GM12872 (cell line): ENCODE measurements around the gene TXNDC15.

ENCODE experiments used
- TF ChIP-seq, protein P1 (sequence below): IDR thresholded peaks from 3 replicates; pipeline ENCODE4 v1.5.1; 2011; ENCODE audit warnings: low read depth, mild to moderate bottlenecking, low read length, moderate library complexity; ENCODE audit not compliant: insufficient read depth

Gene TXNDC15

DNA sequence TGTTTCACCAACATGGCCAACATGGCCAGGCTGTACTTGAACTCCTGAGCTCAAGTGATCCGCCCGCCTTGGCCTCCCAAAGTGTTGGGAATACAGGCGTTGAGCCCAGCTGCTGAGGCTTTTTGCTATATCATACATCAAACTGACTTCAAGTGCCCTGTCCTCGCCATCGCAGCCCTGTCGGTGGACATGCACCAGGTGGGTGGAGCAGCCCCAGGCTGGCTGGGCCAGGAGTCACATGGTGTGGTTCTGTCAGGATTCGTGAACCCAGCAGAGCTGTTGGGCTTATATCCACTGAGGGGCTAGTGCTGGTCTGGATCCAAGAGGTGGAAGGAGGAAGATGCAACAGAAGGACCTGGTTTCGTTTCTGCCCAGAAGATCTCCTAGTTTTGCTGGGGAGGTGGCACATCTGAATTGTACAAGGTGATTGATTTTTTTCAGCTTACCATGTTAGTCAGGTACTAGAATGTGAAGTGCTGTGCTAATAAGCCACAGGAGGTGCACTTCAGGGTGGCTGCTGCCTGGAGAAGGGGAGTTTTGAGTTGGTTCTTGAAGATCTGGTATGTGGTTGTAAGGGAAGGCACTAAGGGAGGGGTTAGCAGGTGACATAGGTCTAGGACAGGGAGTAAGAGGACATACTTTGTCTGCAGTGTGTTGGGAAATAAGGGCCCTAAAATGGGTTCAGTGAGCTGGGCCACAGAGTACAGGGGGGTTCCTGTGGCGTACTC is 46.8 kb downstream of the TXNDC15 start:
- TF ChIP-seq, protein P1, sequence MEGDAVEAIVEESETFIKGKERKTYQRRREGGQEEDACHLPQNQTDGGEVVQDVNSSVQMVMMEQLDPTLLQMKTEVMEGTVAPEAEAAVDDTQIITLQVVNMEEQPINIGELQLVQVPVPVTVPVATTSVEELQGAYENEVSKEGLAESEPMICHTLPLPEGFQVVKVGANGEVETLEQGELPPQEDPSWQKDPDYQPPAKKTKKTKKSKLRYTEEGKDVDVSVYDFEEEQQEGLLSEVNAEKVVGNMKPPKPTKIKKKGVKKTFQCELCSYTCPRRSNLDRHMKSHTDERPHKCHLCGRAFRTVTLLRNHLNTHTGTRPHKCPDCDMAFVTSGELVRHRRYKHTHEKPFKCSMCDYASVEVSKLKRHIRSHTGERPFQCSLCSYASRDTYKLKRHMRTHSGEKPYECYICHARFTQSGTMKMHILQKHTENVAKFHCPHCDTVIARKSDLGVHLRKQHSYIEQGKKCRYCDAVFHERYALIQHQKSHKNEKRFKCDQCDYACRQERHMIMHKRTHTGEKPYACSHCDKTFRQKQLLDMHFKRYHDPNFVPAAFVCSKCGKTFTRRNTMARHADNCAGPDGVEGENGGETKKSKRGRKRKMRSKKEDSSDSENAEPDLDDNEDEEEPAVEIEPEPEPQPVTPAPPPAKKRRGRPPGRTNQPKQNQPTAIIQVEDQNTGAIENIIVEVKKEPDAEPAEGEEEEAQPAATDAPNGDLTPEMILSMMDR = no peak

DNA sequence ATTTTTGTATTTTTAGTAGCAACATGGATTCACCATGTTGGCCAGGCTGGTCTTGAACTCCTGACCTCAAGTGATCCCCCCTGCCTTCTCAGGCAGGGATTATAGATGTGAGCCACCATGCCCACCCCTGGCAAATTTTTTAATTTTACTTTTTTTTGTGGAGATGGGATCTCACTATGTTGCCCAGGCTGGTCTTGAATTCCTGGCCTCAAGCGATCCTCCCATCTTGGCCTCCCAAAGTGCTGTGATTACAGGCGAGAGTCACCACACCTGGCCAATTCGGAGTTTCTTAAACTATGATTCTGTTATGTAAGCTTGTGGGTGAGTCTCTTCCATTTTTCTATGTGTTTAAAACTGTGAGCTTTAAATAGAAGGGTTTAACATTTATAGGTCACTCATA is 58.3 kb downstream of the TXNDC15 start:
- TF ChIP-seq, protein P1 = no peak

DNA sequence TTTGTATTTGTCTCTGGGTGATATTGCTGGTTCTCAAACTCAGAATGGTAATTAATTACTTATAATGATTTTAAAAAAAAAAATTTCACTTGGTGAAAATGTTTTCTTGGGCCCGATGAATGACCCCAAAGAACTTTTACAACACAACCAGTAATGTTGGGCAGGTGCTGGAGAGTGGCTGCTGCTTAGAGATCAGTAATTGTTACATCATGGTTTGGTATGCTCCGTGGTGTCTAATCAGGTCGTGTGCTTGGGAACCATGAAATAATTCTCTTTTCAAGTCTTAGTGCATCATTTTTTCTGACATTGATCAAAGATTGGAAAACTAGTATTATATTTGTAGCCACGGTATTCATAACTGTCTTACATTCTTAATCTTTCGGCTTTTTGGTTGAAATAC is 60.0 kb downstream of the TXNDC15 start:
- TF ChIP-seq, protein P1 = no peak

DNA sequence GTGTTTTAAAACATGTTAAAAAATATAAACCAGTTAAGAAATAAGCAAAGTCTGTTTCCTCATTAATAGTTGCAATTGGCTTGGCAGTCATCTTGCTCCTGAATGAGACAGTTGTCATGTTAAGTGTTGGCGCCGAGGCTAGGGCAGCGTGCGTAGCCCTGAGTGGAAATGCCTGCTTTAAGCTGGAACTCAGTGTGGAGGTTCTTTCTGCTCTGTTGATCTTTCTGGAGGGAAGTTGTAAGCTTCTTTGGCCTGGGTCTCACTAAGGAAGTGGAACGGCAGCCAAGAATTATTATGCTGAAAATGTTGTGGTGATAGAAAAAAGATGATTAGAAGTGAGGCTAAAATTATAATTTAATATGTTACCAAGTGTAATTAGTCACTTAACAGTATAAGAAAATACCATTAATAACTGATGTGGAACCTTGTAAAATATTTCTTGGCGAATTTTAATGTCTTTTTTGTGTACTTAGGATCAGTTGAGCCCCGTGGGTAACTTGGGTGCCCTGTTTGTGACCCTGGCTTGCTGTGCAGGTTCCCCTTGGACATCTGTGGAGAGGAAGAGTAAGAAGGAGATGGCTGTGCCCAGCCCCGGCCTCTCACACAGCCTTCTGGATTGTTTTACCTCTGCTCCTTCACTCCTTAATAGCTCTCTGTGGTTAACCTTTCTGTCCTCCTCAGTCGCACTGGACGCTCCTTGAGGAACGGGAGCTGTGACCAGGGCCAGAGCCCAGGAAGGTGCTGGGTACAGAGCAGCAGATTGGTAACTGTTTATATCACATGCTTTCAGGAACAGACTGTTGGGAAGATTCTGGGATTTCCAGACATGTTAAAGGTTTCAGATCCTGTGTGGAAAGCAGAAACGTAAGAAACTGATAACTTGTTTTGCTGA is 61.8 kb downstream of the TXNDC15 start:
- TF ChIP-seq, protein P1 = no peak

DNA sequence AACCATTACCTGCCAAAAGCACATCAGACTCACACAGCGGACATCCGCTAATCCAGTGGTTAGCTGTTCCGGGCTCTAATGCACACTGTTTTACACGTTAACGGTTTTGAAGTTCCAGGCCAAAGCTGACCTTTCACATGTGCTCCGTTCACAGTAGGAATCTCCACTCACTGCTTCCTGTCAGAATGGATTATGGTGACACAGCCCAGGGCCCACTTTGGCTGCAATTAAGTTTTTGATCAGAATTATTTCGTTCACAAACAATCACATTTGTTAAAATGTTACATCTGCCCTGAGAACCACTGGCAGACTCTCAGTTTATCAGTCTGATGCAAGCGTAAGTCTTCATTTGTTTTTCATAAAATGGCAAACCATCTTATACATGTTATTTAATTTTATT is 63.4 kb downstream of the TXNDC15 start:
- TF ChIP-seq, protein P1 = no peak

DNA sequence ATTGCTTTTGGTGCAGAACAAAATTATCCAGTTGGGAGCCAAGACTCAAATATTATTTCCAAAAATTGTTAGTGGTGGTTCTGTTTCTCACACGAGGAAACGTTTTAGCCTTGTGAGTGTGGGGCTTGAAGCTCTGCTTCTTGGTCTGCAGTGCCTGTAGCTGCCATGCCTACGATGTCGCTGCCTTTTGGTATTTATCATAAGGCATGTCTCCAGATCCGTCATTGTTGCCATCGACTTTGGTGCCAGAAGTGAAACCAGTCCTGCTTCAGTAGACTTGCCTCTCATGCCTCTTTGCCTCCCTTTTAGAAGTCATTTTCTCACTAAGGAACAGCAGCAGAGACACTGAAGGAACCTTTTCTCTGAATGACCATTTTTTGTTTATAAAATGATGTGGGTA is 63.9 kb downstream of the TXNDC15 start:
- TF ChIP-seq, protein P1 = no peak

DNA sequence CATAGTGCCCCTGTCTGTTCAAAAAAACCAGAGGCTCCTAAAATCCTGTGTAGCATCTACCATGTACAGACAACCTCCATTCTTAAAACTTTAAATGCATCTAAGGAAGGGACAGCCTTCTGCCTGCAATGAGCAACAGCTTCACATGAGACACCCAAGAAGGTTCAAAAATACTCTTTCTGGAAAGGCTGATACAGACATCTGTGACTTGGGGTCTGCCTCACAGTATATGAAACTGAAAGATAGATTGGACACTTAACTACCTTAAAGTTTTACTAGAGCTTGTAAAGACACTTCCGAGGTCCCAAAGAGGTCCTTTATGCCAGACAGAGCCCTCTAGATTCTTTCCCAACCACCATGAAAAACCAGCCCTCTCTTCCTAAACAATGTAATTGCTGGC is 65.3 kb downstream of the TXNDC15 start:
- TF ChIP-seq, protein P1 = no peak
